C4-2B (cell line): ENCODE measurements around the gene CTSS.
A peak's percentile ranks its signal among the peaks of the same experiment; 100 is the strongest.

Experiments used
- H3K27ac ChIP-seq: fragments of 450-650 bp; 2 replicates; pipeline ENCODE4 v1.5.1; 2017
- CTCF ChIP-seq: fragments of 450-650 bp; conservative IDR thresholded peaks from 2 replicates; pipeline ENCODE4 v1.5.1; 2017; ENCODE audit warnings: mild to moderate bottlenecking
- ZFX ChIP-seq: fragments of 450-650 bp; IDR thresholded peaks from 2 replicates; pipeline ENCODE4 v1.6.1; 2017

The CTSS gene

GRCh38 chr1:150765296-150765976 is at the start of gene CTSS:
Gene CTSS (minus strand): TSS chr1:150765778. CDS start chr1:150764763, 1,015 bp downstream.
- no peak for TF ChIP-seq ZFX
- TF ChIP-seq CTCF, result no peak
- H3K27ac ChIP-seq, result no peak within 1 kb of the TSS

GRCh38 chr1:150813028-150813707 is 47.6 kb upstream of the CTSS start:
- H3K27ac ChIP-seq, result no peak overlapping the region
- peak; percentile 95 for TF ChIP-seq CTCF
- no peak for TF ChIP-seq ZFX

GRCh38 chr1:150810958-150811659 is 45.5 kb upstream of the CTSS start:
- TF ChIP-seq CTCF, result no peak
- no peak for TF ChIP-seq ZFX
- no peak overlapping the region; the same call in 1 of the 2 replicates for H3K27ac ChIP-seq

- no peak for TF ChIP-seq ZFX
- no peak for TF ChIP-seq CTCF
- no peak overlapping the region for H3K27ac ChIP-seq
Observed at GRCh38 chr1:150809651-150810050, 44.1 kb upstream of the CTSS start.

- TF ChIP-seq CTCF, result no peak
- TF ChIP-seq ZFX, result no peak
- no peak overlapping the region for H3K27ac ChIP-seq
Observed at GRCh38 chr1:150808846-150809245, 43.3 kb upstream of the CTSS start.

GRCh38 chr1:150808121-150808520 is 42.5 kb upstream of the CTSS start, which contains the start of gene CTSK:
Gene CTSK (minus strand): TSS chr1:150808260. CDS start chr1:150806805, 1,455 bp downstream.
- TF ChIP-seq CTCF (no peak), ZFX (no peak)
- no peak within 1 kb of the TSS for H3K27ac ChIP-seq
